Stimulated activated effector memory CD8-positive, alpha-beta T cell treated with anti-CD3 and anti-CD28 coated beads, Interleukin-12 subunit alpha, Interleukin-12 subunit beta, amount 100 ng/mL, for 72 hours (primary cell): ENCODE data around the gene TOP3B.
"Not testable (repeated sequence)": the region's sequence is repeated elsewhere in the genome, so short reads cannot be mapped to it uniquely, and the experiment has no call there.

Source experiments
- ATAC-seq: fragments of 150-1000 bp; cut with Tn5 transposase; 2 replicates; pipeline ENCODE4 v1.10.0; 2021
- DNase-seq, 2 donors: peaks; one replicate each; pipeline ENCODE4 v3.0.0; 2021 to 2022; ENCODE audit warnings: low spot score in 2 of 2
- H3K27ac Mint-ChIP-seq: one replicate; pipeline ENCODE4 v1.8.0; 2022; ENCODE audit warnings: mild to moderate bottlenecking, mixed read lengths
- H3K36me3 Mint-ChIP-seq: one replicate; pipeline ENCODE4 v1.8.0; 2022; ENCODE audit warnings: mild to moderate bottlenecking, mixed read lengths
- H3K4me1 Mint-ChIP-seq: one replicate; pipeline ENCODE4 v1.8.0; 2022; ENCODE audit warnings: mixed read lengths
- H3K4me3 Mint-ChIP-seq: one replicate; pipeline ENCODE4 v1.8.0; 2022; ENCODE audit warnings: mild to moderate bottlenecking, mixed read lengths
- H3K9me3 Mint-ChIP-seq: one replicate; pipeline ENCODE4 v1.8.0; 2022; ENCODE audit warnings: mixed read lengths

The TOP3B gene

GRCh38 chr22:21921184-21921721 is 61.3 kb downstream of the TOP3B start:
- no peaks in the 10 kb centered on the region for H3K4me1 Mint-ChIP-seq
- no peak overlapping the region for H3K27ac Mint-ChIP-seq
- H3K9me3 Mint-ChIP-seq: no peaks in the 10 kb centered on the region
- DNase-seq: no peak
- H3K36me3 Mint-ChIP-seq: no peaks in the 10 kb centered on the region
- no peak overlapping the region for H3K4me3 Mint-ChIP-seq
- no peak for ATAC-seq

GRCh38 chr22:21920341-21921183 is 62.0 kb downstream of the TOP3B start:
- no peak for DNase-seq
- Mint-ChIP-seq H3K36me3 (no peaks in the 10 kb centered on the region), H3K4me1 (no peaks in the 10 kb centered on the region), H3K9me3 (no peaks in the 10 kb centered on the region), H3K4me3 (no peak overlapping the region), H3K27ac (no peak overlapping the region)
- no peak for ATAC-seq

GRCh38 chr22:21919526-21920307 is 62.9 kb downstream of the TOP3B start:
- no peaks in the 10 kb centered on the region for H3K4me1 Mint-ChIP-seq
- H3K27ac Mint-ChIP-seq: no peak overlapping the region
- ATAC-seq (peak; percentile 33), DNase-seq (no peak)
- no peaks in the 10 kb centered on the region for H3K9me3 Mint-ChIP-seq
- H3K4me3 Mint-ChIP-seq: no peak overlapping the region
- no peaks in the 10 kb centered on the region for H3K36me3 Mint-ChIP-seq

- Mint-ChIP-seq H3K4me1 (no peaks in the 10 kb centered on the region), H3K4me3 (no peak overlapping the region), H3K36me3 (no peaks in the 10 kb centered on the region), H3K9me3 (no peaks in the 10 kb centered on the region), H3K27ac (no peak overlapping the region)
- DNase-seq: no peak
- no peak for ATAC-seq
These were observed 64.0 kb downstream of the TOP3B start for GRCh38 chr22:21918466-21919185.

GRCh38 chr22:21917959-21918261 is 64.7 kb downstream of the TOP3B start:
- DNase-seq (no peak), ATAC-seq (no peak)
- Mint-ChIP-seq H3K9me3 (no peaks in the 10 kb centered on the region), H3K4me1 (no peaks in the 10 kb centered on the region), H3K4me3 (no peak overlapping the region), H3K27ac (no peak overlapping the region), H3K36me3 (no peaks in the 10 kb centered on the region)

- DNase-seq (no peak), ATAC-seq (no peak)
- no peaks in the 10 kb centered on the region for H3K36me3 Mint-ChIP-seq
- H3K9me3 Mint-ChIP-seq: no peaks in the 10 kb centered on the region
- H3K4me1 Mint-ChIP-seq: no peaks in the 10 kb centered on the region
- H3K4me3 Mint-ChIP-seq: no peak overlapping the region
- no peak overlapping the region for H3K27ac Mint-ChIP-seq
These were observed 65.2 kb downstream of the TOP3B start for GRCh38 chr22:21917181-21917958.

GRCh38 chr22:21916309-21916918 is 66.2 kb downstream of the TOP3B start:
- H3K36me3 Mint-ChIP-seq: no peaks in the 10 kb centered on the region
- ATAC-seq (no peak), DNase-seq (no peak)
- H3K27ac Mint-ChIP-seq: no peak overlapping the region
- H3K4me1 Mint-ChIP-seq: no peaks in the 10 kb centered on the region
- H3K4me3 Mint-ChIP-seq: no peak overlapping the region
- H3K9me3 Mint-ChIP-seq: no peaks in the 10 kb centered on the region

- Mint-ChIP-seq H3K27ac (no peak overlapping the region), H3K4me3 (no peak overlapping the region), H3K36me3 (no peaks in the 10 kb centered on the region), H3K4me1 (no peaks in the 10 kb centered on the region), H3K9me3 (no peaks in the 10 kb centered on the region)
- DNase-seq (no peak), ATAC-seq (no peak)
These were observed 66.8 kb downstream of the TOP3B start for GRCh38 chr22:21915624-21916308.

GRCh38 chr22:21914033-21914642 is 68.4 kb downstream of the TOP3B start:
- not testable (repeated sequence) for H3K36me3 Mint-ChIP-seq, H3K4me1 Mint-ChIP-seq, ATAC-seq, H3K27ac Mint-ChIP-seq, H3K9me3 Mint-ChIP-seq, DNase-seq, H3K4me3 Mint-ChIP-seq

- H3K4me3 Mint-ChIP-seq, H3K4me1 Mint-ChIP-seq, DNase-seq, ATAC-seq, H3K9me3 Mint-ChIP-seq, H3K36me3 Mint-ChIP-seq: not testable (repeated sequence)
- H3K27ac Mint-ChIP-seq: peak overlapping the region; percentile 24
These were observed 72.2 kb downstream of the TOP3B start for GRCh38 chr22:21910367-21910766.

GRCh38 chr22:21909871-21910270 is 72.7 kb downstream of the TOP3B start:
- Mint-ChIP-seq H3K9me3 (no peaks in the 10 kb centered on the region), H3K36me3 (no peaks in the 10 kb centered on the region), H3K4me1 (no peaks in the 10 kb centered on the region), H3K27ac (peak overlapping the region; percentile 24), H3K4me3 (no peak overlapping the region)
- no peak for DNase-seq
- no peak for ATAC-seq

GRCh38 chr22:21907638-21908522 is 74.7 kb downstream of the TOP3B start:
- Mint-ChIP-seq H3K27ac (no peak overlapping the region), H3K4me1 (no peaks in the 10 kb centered on the region), H3K36me3 (no peaks in the 10 kb centered on the region), H3K9me3 (no peaks in the 10 kb centered on the region), H3K4me3 (no peak overlapping the region)
- DNase-seq: no peak
- ATAC-seq: no peak
